Naive thymus-derived CD8-positive, alpha-beta T cell (primary cell): ENCODE results near the gene ARL11. TPM values are rescaled to one million over a fixed set of nuclear protein-coding genes. Genes with fewer than 3 reads are reported as not detected.
"Not testable (repeated sequence)": the region's sequence is repeated elsewhere in the genome, so short reads cannot be mapped to it uniquely, and the experiment has no call there.

Experiments
- ATAC-seq, 2 donors: fragments of 150-1000 bp; cut with Tn5 transposase in 1 of 2; sonication (Bioruptor Pico), chemical (Tn5 transposase) in 1 of 2; 1 replicate in 1 of 2; 2 replicates in 1 of 2; pipeline ENCODE4 v1.10.0; 2021; ENCODE audit warnings: mild to moderate bottlenecking in 2 of 2, moderate library complexity in 2 of 2
- POLR2A ChIA-PET: fragments of 350-600 bp; sonication (Branson Sonifier 250); formaldehyde crosslinking; loops from one replicate; lab custom pipeline; 2021; ENCODE audit warnings: antibody characterized with exemption; lab: Charles Lee
- DNase-seq, 10 donors: peaks; one replicate each; pipeline versions ENCODE4 v3.0.0 to v3.0.0-alpha.2; 2020 to 2022
- H3K27ac Mint-ChIP-seq, 10 donors: one replicate each; pipeline ENCODE4 v1.8.0; 2020 to 2022; ENCODE audit warnings: mild to moderate bottlenecking in 10 of 10, mixed read lengths in 10 of 10, moderate library complexity in 4 of 10, inconsistent platforms in 1 of 10
- H3K27me3 Mint-ChIP-seq, 5 donors: one replicate each; pipeline ENCODE4 v1.8.0; 2021 to 2022; ENCODE audit warnings: mixed read lengths in 5 of 5
- H3K36me3 Mint-ChIP-seq, 3 donors: one replicate each; pipeline ENCODE4 v1.8.0; 2020 to 2022; ENCODE audit warnings: mixed read lengths in 3 of 3, mild to moderate bottlenecking in 2 of 3, inconsistent platforms in 1 of 3
- H3K4me1 Mint-ChIP-seq, 4 donors: one replicate each; pipeline ENCODE4 v1.8.0; 2021 to 2022; ENCODE audit warnings: mixed read lengths in 4 of 4
- H3K4me3 Mint-ChIP-seq, 10 donors: one replicate each; pipeline ENCODE4 v1.8.0; 2020 to 2022; ENCODE audit warnings: mild to moderate bottlenecking in 10 of 10, mixed read lengths in 10 of 10, moderate library complexity in 6 of 10, inconsistent platforms in 1 of 10
- H3K9me3 Mint-ChIP-seq, 9 donors: one replicate each; pipeline ENCODE4 v1.8.0; 2020 to 2022; ENCODE audit warnings: mixed read lengths in 9 of 9, mild to moderate bottlenecking in 3 of 9, inconsistent platforms in 1 of 9, moderate library complexity in 1 of 9
- polyA plus RNA-seq, 3 donors: library from polyadenylated mRNA; unstranded; fragments of 300-500 nt; fragmentation: Illumina TruSeq; gene quantifications; one replicate each; pipeline ENCODE4 v1.2.3, GENCODE V29; 2021
- total RNA-seq, 8 experiments: library from RNA in 2 of 8; stranded (reverse) in 2 of 8; gene quantifications; one replicate each; pipeline ENCODE4 v1.2.3 and lab custom pipeline; 2021 to 2026

The ARL11 gene
- total and polyA plus RNA-seq, 5 experiments from 2014 or later, result 0.15 to 1.7 (median 0.68) TPM

- Mint-ChIP-seq H3K27ac (no peak overlapping the region), H3K9me3 (no peaks in the 10 kb centered on the region), H3K36me3 (no peaks in the 10 kb centered on the region), H3K27me3 (peaks cover 0 to 2% (median 0%) of the 10 kb centered on the region in 5 donors), H3K4me1 (peaks cover 0 to 2% (median 0%) of the 10 kb centered on the region in 4 donors), H3K4me3 (no peak overlapping the region)
- DNase-seq (no peak), ATAC-seq (no peak)
- POLR2A ChIA-PET, result no interaction called here
Observed at GRCh38 chr13:49597043-49597641, 31.2 kb upstream of the ARL11 start.

- H3K27ac Mint-ChIP-seq, result no peak overlapping the region
- no peak for DNase-seq
- no peak for ATAC-seq
- POLR2A ChIA-PET, result interaction anchor here (2.1 kb wide), 1 partner anchor 17 kb away, joined by 5 read pairs; the partner anchor contains the start of gene RCBTB1
- no peaks in the 10 kb centered on the region for H3K36me3 Mint-ChIP-seq
- peaks cover 0 to 2% (median 0%) of the 10 kb centered on the region in 5 donors for H3K27me3 Mint-ChIP-seq
- peaks cover 4 to 11% (median 4%) of the 10 kb centered on the region in 4 donors for H3K4me1 Mint-ChIP-seq
- no peak overlapping the region for H3K4me3 Mint-ChIP-seq
- no peaks in the 10 kb centered on the region for H3K9me3 Mint-ChIP-seq
Observed at GRCh38 chr13:49602005-49602404, 26.3 kb upstream of the ARL11 start.

- POLR2A ChIA-PET, H3K36me3 Mint-ChIP-seq, DNase-seq, H3K4me3 Mint-ChIP-seq, H3K9me3 Mint-ChIP-seq, H3K27me3 Mint-ChIP-seq, H3K27ac Mint-ChIP-seq, ATAC-seq: not testable (repeated sequence)
- H3K4me1 Mint-ChIP-seq, result peaks cover 3 to 17% (median 5%) of the 10 kb centered on the region in 4 donors
Observed at GRCh38 chr13:49602615-49603014, 25.7 kb upstream of the ARL11 start.

- Mint-ChIP-seq H3K4me3 (no peak overlapping the region), H3K36me3 (no peaks in the 10 kb centered on the region), H3K4me1 (peaks cover 3 to 32% (median 5%) of the 10 kb centered on the region in 4 donors), H3K27ac (peak overlapping the region in 3 of 10 donors; percentile 31 to 60 (median 60)), H3K9me3 (no peaks in the 10 kb centered on the region), H3K27me3 (no peaks in the 10 kb centered on the region)
- ATAC-seq (no peak), DNase-seq (no peak)
- POLR2A ChIA-PET, result no interaction called here
Observed at GRCh38 chr13:49604570-49604969, 23.7 kb upstream of the ARL11 start.

- POLR2A ChIA-PET, result interaction anchor here (0.5 to 1.5 kb wide), 3 partner anchors 21 to 311 kb away, joined by 3 to 6 read pairs (median 3); no protein-coding TSS in a partner anchor
- DNase-seq, result peak; percentile 59 to 87 (median 69)
- Mint-ChIP-seq H3K36me3 (peaks cover 0 to 8% (median 6%) of the 10 kb centered on the region in 3 donors), H3K27ac (peak overlapping the region in 9 of 10 donors; percentile 34 to 90 (median 83)), H3K4me1 (peaks cover 3 to 32% (median 5%) of the 10 kb centered on the region in 4 donors), H3K4me3 (peak overlapping the region; percentile 78 to 92 (median 88)), H3K9me3 (peaks cover 0 to 8% (median under 1%) of the 10 kb centered on the region in 9 donors), H3K27me3 (no peaks in the 10 kb centered on the region)
- peak; percentile 99 to 100 for ATAC-seq
Observed at GRCh38 chr13:49606747-49607648, 21.3 kb upstream of the ARL11 start.

- POLR2A ChIA-PET, result interaction anchor here (1.5 kb wide), 1 partner anchor 307 kb away, joined by 6 read pairs; no protein-coding TSS in a partner anchor
- no peak for ATAC-seq
- peaks cover 3 to 32% (median 5%) of the 10 kb centered on the region in 4 donors for H3K4me1 Mint-ChIP-seq
Observed at GRCh38 chr13:49607761-49608160, 20.5 kb upstream of the ARL11 start.

GRCh38 chr13:49608651-49609331 lies 19.5 kb upstream of the ARL11 start:
- Mint-ChIP-seq H3K9me3 (peaks cover 0 to 14% (median 6%) of the 10 kb centered on the region in 9 donors), H3K27me3 (no peaks in the 10 kb centered on the region), H3K4me1 (peaks cover 3 to 32% (median 5%) of the 10 kb centered on the region in 4 donors), H3K36me3 (peaks cover 0 to 9% (median 8%) of the 10 kb centered on the region in 3 donors), H3K27ac (peak overlapping the region in 1 of 10 donors; percentile 57), H3K4me3 (no peak overlapping the region)
- ATAC-seq (no peak), DNase-seq (no peak)
- POLR2A ChIA-PET, result interaction anchor here (0.8 kb wide), 1 partner anchor 16 kb away, joined by 3 read pairs; no protein-coding TSS in a partner anchor

More at GRCh38 chr13:49607761-49608160, 20.5 kb upstream of the ARL11 start:
- Mint-ChIP-seq H3K4me3 (no peak overlapping the region), H3K9me3 (peaks cover 0 to 14% (median 6%) of the 10 kb centered on the region in 9 donors), H3K27me3 (no peaks in the 10 kb centered on the region), H3K27ac (peak overlapping the region in 2 of 10 donors; percentile 62 to 80), H3K36me3 (peaks cover 0 to 9% (median 8%) of the 10 kb centered on the region in 3 donors)
- DNase-seq, result no peak

GRCh38 chr13:49610176-49610575 lies 18.1 kb upstream of the ARL11 start:
- H3K27ac Mint-ChIP-seq, result no peak overlapping the region
- peaks cover 3 to 23% (median 5%) of the 10 kb centered on the region in 4 donors for H3K4me1 Mint-ChIP-seq
- POLR2A ChIA-PET, result no interaction called here
- DNase-seq, result no peak
- no peak for ATAC-seq
- H3K27me3 Mint-ChIP-seq, result no peaks in the 10 kb centered on the region
- peaks cover 0 to 9% (median 8%) of the 10 kb centered on the region in 3 donors for H3K36me3 Mint-ChIP-seq
- peaks cover 0 to 14% (median 6%) of the 10 kb centered on the region in 9 donors for H3K9me3 Mint-ChIP-seq
- no peak overlapping the region for H3K4me3 Mint-ChIP-seq

- ATAC-seq, DNase-seq, POLR2A ChIA-PET, H3K36me3 Mint-ChIP-seq, H3K27ac Mint-ChIP-seq, H3K4me3 Mint-ChIP-seq, H3K27me3 Mint-ChIP-seq: not testable (repeated sequence)
- peaks cover 0 to 32% (median under 1%) of the 10 kb centered on the region in 4 donors for H3K4me1 Mint-ChIP-seq
- H3K9me3 Mint-ChIP-seq, result peaks cover 0 to 14% (median 6%) of the 10 kb centered on the region in 9 donors
Observed at GRCh38 chr13:49612042-49612441, 16.3 kb upstream of the ARL11 start.

GRCh38 chr13:49615836-49616675 lies 12.3 kb upstream of the ARL11 start:
- POLR2A ChIA-PET, result no interaction called here
- peak overlapping the region in 1 of 10 donors; percentile 41 for H3K27ac Mint-ChIP-seq
- no peak overlapping the region for H3K4me3 Mint-ChIP-seq
- H3K36me3 Mint-ChIP-seq, result peaks cover 0 to 9% (median 6%) of the 10 kb centered on the region in 3 donors
- peaks cover 0 to 27% (median 3%) of the 10 kb centered on the region in 4 donors for H3K4me1 Mint-ChIP-seq
- ATAC-seq (no peak), DNase-seq (no peak)
- peaks cover 0 to 14% (median 5%) of the 10 kb centered on the region in 9 donors for H3K9me3 Mint-ChIP-seq
- H3K27me3 Mint-ChIP-seq, result peaks cover 0 to 2% (median 0%) of the 10 kb centered on the region in 5 donors

GRCh38 chr13:49616676-49617065 lies 11.6 kb upstream of the ARL11 start:
- ATAC-seq (no peak), DNase-seq (no peak)
- Mint-ChIP-seq H3K9me3 (peaks cover 0 to 10% (median 3%) of the 10 kb centered on the region in 9 donors), H3K4me3 (no peak overlapping the region), H3K4me1 (peaks cover 0 to 27% (median 3%) of the 10 kb centered on the region in 4 donors), H3K27me3 (peaks cover 0 to 2% (median 0%) of the 10 kb centered on the region in 5 donors), H3K36me3 (peaks cover 0 to 5% (median under 1%) of the 10 kb centered on the region in 3 donors), H3K27ac (no peak overlapping the region)
- POLR2A ChIA-PET, result no interaction called here
